Suprapubic skin (tissue), 4 donors: ENCODE results near the gene LARGE1.

Source experiments
- POLR2A ChIP-seq, 2 donors: fragments of 450-650 bp; IDR thresholded peaks; one replicate each; pipeline ENCODE4 v1.6.1; 2017; ENCODE audit warnings: antibody characterized with exemption in 2 of 2, mild to moderate bottlenecking in 2 of 2, moderate library complexity in 2 of 2
- POLR2AphosphoS5 ChIP-seq, 3 donors: sonication (generic); formaldehyde crosslinking; IDR thresholded peaks; one replicate each; pipeline ENCODE4 v1.6.1; 2017; ENCODE audit warnings: antibody characterized with exemption in 3 of 3
- TF ChIP-seq, protein P1 (sequence below), 2 donors: fragments of 200-600 bp in 1 of 2; fragments of 450-650 bp in 1 of 2; sonication (generic) in 1 of 2; IDR thresholded peaks; one replicate each; pipeline ENCODE4 v1.5.1; 2016 to 2019; ENCODE audit warnings: antibody characterized with exemption in 2 of 2, mild to moderate bottlenecking in 1 of 2, moderate library complexity in 1 of 2

DNA sequence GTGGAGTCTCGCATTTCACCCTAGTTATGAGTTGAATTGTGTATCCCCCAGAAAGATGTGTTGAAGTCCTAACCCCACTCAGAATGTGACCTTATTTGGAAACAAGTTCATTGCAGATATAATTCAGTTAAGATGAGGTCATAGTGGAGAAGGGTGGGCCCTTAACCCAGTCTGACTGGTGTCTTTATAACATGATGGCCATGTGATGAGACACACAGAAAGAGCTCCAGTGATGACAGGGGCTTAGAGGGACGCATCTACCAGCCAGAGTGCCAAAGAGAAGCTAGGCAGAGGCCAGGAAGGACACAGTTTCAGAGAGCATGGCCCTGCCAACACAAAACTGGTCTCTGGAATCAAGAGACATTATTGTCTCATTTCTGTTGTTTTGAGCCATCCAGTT lies 50.3 kb downstream of the LARGE1 start:
- TF ChIP-seq, protein P1, sequence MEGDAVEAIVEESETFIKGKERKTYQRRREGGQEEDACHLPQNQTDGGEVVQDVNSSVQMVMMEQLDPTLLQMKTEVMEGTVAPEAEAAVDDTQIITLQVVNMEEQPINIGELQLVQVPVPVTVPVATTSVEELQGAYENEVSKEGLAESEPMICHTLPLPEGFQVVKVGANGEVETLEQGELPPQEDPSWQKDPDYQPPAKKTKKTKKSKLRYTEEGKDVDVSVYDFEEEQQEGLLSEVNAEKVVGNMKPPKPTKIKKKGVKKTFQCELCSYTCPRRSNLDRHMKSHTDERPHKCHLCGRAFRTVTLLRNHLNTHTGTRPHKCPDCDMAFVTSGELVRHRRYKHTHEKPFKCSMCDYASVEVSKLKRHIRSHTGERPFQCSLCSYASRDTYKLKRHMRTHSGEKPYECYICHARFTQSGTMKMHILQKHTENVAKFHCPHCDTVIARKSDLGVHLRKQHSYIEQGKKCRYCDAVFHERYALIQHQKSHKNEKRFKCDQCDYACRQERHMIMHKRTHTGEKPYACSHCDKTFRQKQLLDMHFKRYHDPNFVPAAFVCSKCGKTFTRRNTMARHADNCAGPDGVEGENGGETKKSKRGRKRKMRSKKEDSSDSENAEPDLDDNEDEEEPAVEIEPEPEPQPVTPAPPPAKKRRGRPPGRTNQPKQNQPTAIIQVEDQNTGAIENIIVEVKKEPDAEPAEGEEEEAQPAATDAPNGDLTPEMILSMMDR (IDR thresholded peaks at IDR 0.05), result no peak
- TF ChIP-seq POLR2A (IDR thresholded peaks at IDR 0.05) (no peak), POLR2AphosphoS5 (IDR thresholded peaks at IDR 0.05) (no peak)
